CD4-positive, alpha-beta memory T cell (primary cell): ENCODE results near the gene ATXN7. TPM values are rescaled to one million over a fixed set of nuclear protein-coding genes. Genes with fewer than 3 reads are reported as not detected.

Experiments
- CTCF ChIA-PET: fragments of 350-600 bp; sonication (Branson Sonifier 250); formaldehyde crosslinking; loops from one replicate; lab custom pipeline; 2021; ENCODE audit warnings: inconsistent platforms; ENCODE audit not compliant: partially characterized antibody; lab: Charles Lee
- POLR2A ChIA-PET: fragments of 350-600 bp; sonication (Branson Sonifier 250); formaldehyde crosslinking; loops from one replicate; lab custom pipeline; 2021; ENCODE audit not compliant: partially characterized antibody; lab: Charles Lee
- DNase-seq, 5 donors: peaks; one replicate each; pipeline versions ENCODE4 v3.0.0 to v3.0.0-alpha.2; 2020 to 2022; ENCODE audit warnings: mixed read lengths in 1 of 5
- H3K27ac ChIP-seq: one replicate; pipeline ENCODE4 v1.7.0; 2013; ENCODE audit warnings: low read depth, low read length
- H3K27me3 ChIP-seq: 2 replicates; pipeline ENCODE4 v1.7.0; 2013; ENCODE audit warnings: mild to moderate bottlenecking, low read length, moderate library complexity; ENCODE audit not compliant: insufficient read depth
- H3K36me3 ChIP-seq: 2 replicates; pipeline ENCODE4 v1.7.0; 2013; ENCODE audit warnings: mild to moderate bottlenecking, low read length, moderate library complexity; ENCODE audit not compliant: insufficient read depth
- H3K4me1 ChIP-seq: 2 replicates; pipeline ENCODE4 v1.7.0; 2013; ENCODE audit warnings: mild to moderate bottlenecking, low read length, moderate library complexity; ENCODE audit not compliant: insufficient read depth
- H3K4me3 ChIP-seq, 2 donors: one replicate each; pipeline ENCODE4 v1.7.0; 2013; ENCODE audit warnings: low read length in 2 of 2, mild to moderate bottlenecking in 1 of 2
- H3K9me3 ChIP-seq, 2 donors: one replicate each; pipeline ENCODE4 v1.7.0; 2013; ENCODE audit warnings: low read length in 2 of 2, control low read depth in 1 of 2; ENCODE audit not compliant: control insufficient read depth in 1 of 2
- H3K27ac Mint-ChIP-seq, 7 donors: one replicate each; pipeline ENCODE4 v1.8.0; 2020 to 2021; ENCODE audit warnings: mixed read lengths in 7 of 7, mild to moderate bottlenecking in 6 of 7, inconsistent platforms in 3 of 7, moderate library complexity in 3 of 7
- H3K27me3 Mint-ChIP-seq, 2 donors: one replicate each; pipeline ENCODE4 v1.8.0; 2020 to 2021; ENCODE audit warnings: mixed read lengths in 2 of 2
- H3K36me3 Mint-ChIP-seq, 2 donors: one replicate each; pipeline ENCODE4 v1.8.0; 2020 to 2021; ENCODE audit warnings: mixed read lengths in 2 of 2, inconsistent platforms in 1 of 2, mild to moderate bottlenecking in 1 of 2
- H3K4me1 Mint-ChIP-seq, 4 donors: one replicate each; pipeline ENCODE4 v1.8.0; 2020 to 2021; ENCODE audit warnings: mixed read lengths in 4 of 4, mild to moderate bottlenecking in 1 of 4
- H3K4me3 Mint-ChIP-seq, 8 donors: one replicate each; pipeline ENCODE4 v1.8.0; 2020 to 2021; ENCODE audit warnings: mixed read lengths in 8 of 8, mild to moderate bottlenecking in 7 of 8, moderate library complexity in 6 of 8, inconsistent platforms in 3 of 8
- H3K9me3 Mint-ChIP-seq, 8 donors: one replicate each; pipeline ENCODE4 v1.8.0; 2020 to 2021; ENCODE audit warnings: mixed read lengths in 8 of 8, mild to moderate bottlenecking in 5 of 8, inconsistent platforms in 3 of 8, moderate library complexity in 1 of 8
- intact Hi-C: fragments of 100-400 bp; cut with micrococcal nuclease; formaldehyde crosslinking; loops from one replicate; pipeline ENCODE4 v1.15.1; 2023
- polyA plus RNA-seq, 2 donors: library from polyadenylated mRNA; unstranded; fragments of 300-500 nt; fragmentation: Illumina TruSeq; gene quantifications; one replicate each; pipeline ENCODE4 v1.2.3, GENCODE V29; 2021
- total RNA-seq, 2 experiments: library from RNA; stranded (reverse); gene quantifications; one replicate each; pipeline ENCODE4 v1.2.3, GENCODE V29; 2021

The ATXN7 gene
- total and polyA plus RNA-seq, 4 experiments from 2014 or later, result 13.4 to 160 (median 89.2) TPM

GRCh38 chr3:63986146-63986545 is 122.5 kb downstream of the ATXN7 start:
- ChIA-PET POLR2A (interaction anchor here (13.9 kb wide), 1 partner anchor 19 kb away, joined by 347 read pairs; no protein-coding TSS in a partner anchor), CTCF (interaction anchor here (29.4 kb wide), 1 partner anchor 23 kb away, joined by 875 read pairs; no protein-coding TSS in a partner anchor)
- DNase-seq, result no peak
- Histone ChIP-seq H3K4me3 (no peak overlapping the region), H3K27ac (no peak overlapping the region), H3K4me1 (peaks cover 41% of the 10 kb centered on the region), H3K36me3 (peaks cover 89% of the 10 kb centered on the region), H3K9me3 (no peaks in the 10 kb centered on the region), H3K27me3 (no peaks in the 10 kb centered on the region)
- H3K4me1 Mint-ChIP-seq, result peaks cover 35 to 64% (median 55%) of the 10 kb centered on the region in 4 donors
- peaks cover 0 to 2% (median 0%) of the 10 kb centered on the region in 8 donors for H3K9me3 Mint-ChIP-seq
- no peaks in the 10 kb centered on the region for H3K27me3 Mint-ChIP-seq
- H3K36me3 Mint-ChIP-seq, result peaks cover 73 to 94% of the 10 kb centered on the region in 2 donors
- intact Hi-C loops, result no loop called here
- H3K27ac Mint-ChIP-seq, result peak overlapping the region in 6 of 7 donors; percentile 31 to 83 (median 73)
- peak overlapping the region in 1 of 8 donors; percentile 7 for H3K4me3 Mint-ChIP-seq

- peaks cover 76 to 94% of the 10 kb centered on the region in 2 donors for H3K36me3 Mint-ChIP-seq
- POLR2A ChIA-PET, result interaction anchor here (13.9 kb wide), 1 partner anchor 20 kb away, joined by 347 read pairs; no protein-coding TSS in a partner anchor
Measured at GRCh38 chr3:63986831-63987230, 123.2 kb downstream of the ATXN7 start.

GRCh38 chr3:63988943-63989342 is 125.3 kb downstream of the ATXN7 start:
- DNase-seq, result no peak
- H3K36me3 ChIP-seq, result peaks cover 96% of the 10 kb centered on the region
- intact Hi-C loops, result no loop called here
- Mint-ChIP-seq H3K9me3 (no peaks in the 10 kb centered on the region), H3K4me3 (no peak overlapping the region), H3K4me1 (peaks cover 24 to 55% (median 47%) of the 10 kb centered on the region in 4 donors), H3K27me3 (no peaks in the 10 kb centered on the region), H3K36me3 (peaks cover 77 to 95% of the 10 kb centered on the region in 2 donors), H3K27ac (peak overlapping the region in 5 of 7 donors; percentile 44 to 74 (median 59))
- peaks cover 25% of the 10 kb centered on the region for H3K4me1 ChIP-seq
- no peaks in the 10 kb centered on the region for H3K9me3 ChIP-seq
- H3K27me3 ChIP-seq, result no peaks in the 10 kb centered on the region
- CTCF ChIA-PET, result interaction anchor here (1.0 to 29.4 kb wide), 3 partner anchors 12 to 35 kb away, joined by 3 to 875 read pairs (median 179); partner anchors contain the start of gene PSMD6
- POLR2A ChIA-PET, result interaction anchor here (0.7 kb wide), 1 partner anchor 8 kb away, joined by 3 read pairs; no protein-coding TSS in a partner anchor
- no peak overlapping the region for H3K27ac ChIP-seq
- H3K4me3 ChIP-seq, result no peak overlapping the region

More at GRCh38 chr3:63986831-63987230, 123.2 kb downstream of the ATXN7 start:
- Mint-ChIP-seq H3K9me3 (peaks cover 0 to 2% (median 0%) of the 10 kb centered on the region in 8 donors), H3K4me3 (no peak overlapping the region), H3K27me3 (no peaks in the 10 kb centered on the region), H3K4me1 (peaks cover 35 to 57% (median 50%) of the 10 kb centered on the region in 4 donors), H3K27ac (peak overlapping the region in 6 of 7 donors; percentile 15 to 82 (median 50))
- Histone ChIP-seq H3K36me3 (peaks cover 89% of the 10 kb centered on the region), H3K9me3 (no peaks in the 10 kb centered on the region), H3K4me3 (no peak overlapping the region), H3K4me1 (peaks cover 35% of the 10 kb centered on the region), H3K27ac (no peak overlapping the region), H3K27me3 (no peaks in the 10 kb centered on the region)
- intact Hi-C loops, result no loop called here
- DNase-seq, result no peak
- CTCF ChIA-PET, result interaction anchor here (29.4 kb wide), 1 partner anchor 24 kb away, joined by 875 read pairs; no protein-coding TSS in a partner anchor

GRCh38 chr3:63990204-63990603 is 126.5 kb downstream of the ATXN7 start:
- H3K4me1 ChIP-seq, result peaks cover 16% of the 10 kb centered on the region
- no peak overlapping the region for H3K4me3 ChIP-seq
- H3K27ac ChIP-seq, result no peak overlapping the region
- CTCF ChIA-PET, result interaction anchor here (1.2 to 29.4 kb wide), 5 partner anchors 10 to 33 kb away, joined by 4 to 875 read pairs (median 7); partner anchors contain the start of gene PSMD6
- Mint-ChIP-seq H3K27me3 (no peaks in the 10 kb centered on the region), H3K27ac (peak overlapping the region in 4 of 7 donors; percentile 54 to 89 (median 70)), H3K9me3 (no peaks in the 10 kb centered on the region), H3K36me3 (peaks cover 76 to 93% of the 10 kb centered on the region in 2 donors), H3K4me3 (no peak overlapping the region), H3K4me1 (peaks cover 23 to 53% (median 46%) of the 10 kb centered on the region in 4 donors)
- no peaks in the 10 kb centered on the region for H3K27me3 ChIP-seq
- H3K9me3 ChIP-seq, result no peaks in the 10 kb centered on the region
- DNase-seq, result no peak
- POLR2A ChIA-PET, result interaction anchor here (1.0 to 5.5 kb wide), 2 partner anchors 14 to 23 kb away, joined by 3 to 36 read pairs; no protein-coding TSS in a partner anchor
- H3K36me3 ChIP-seq, result peaks cover 92% of the 10 kb centered on the region
- intact Hi-C loops, result no loop called here

- POLR2A ChIA-PET, result interaction anchor here (1.0 to 5.5 kb wide), 2 partner anchors 14 to 23 kb away, joined by 3 to 36 read pairs; no protein-coding TSS in a partner anchor
Measured at GRCh38 chr3:63990733-63991132, 127.1 kb downstream of the ATXN7 start.

GRCh38 chr3:63991666-63992065 is 128.0 kb downstream of the ATXN7 start:
- CTCF ChIA-PET, result interaction anchor here (0.7 to 29.4 kb wide), 10 partner anchors 8 to 56 kb away, joined by 3 to 875 read pairs (median 6); partner anchors contain the start of gene PSMD6
- H3K27me3 Mint-ChIP-seq, result no peaks in the 10 kb centered on the region

More at GRCh38 chr3:63990733-63991132, 127.1 kb downstream of the ATXN7 start:
- H3K4me3 ChIP-seq, result no peak overlapping the region
- Mint-ChIP-seq H3K4me3 (no peak overlapping the region), H3K36me3 (peaks cover 76 to 93% of the 10 kb centered on the region in 2 donors), H3K27ac (peak overlapping the region; percentile 36 to 89 (median 73)), H3K4me1 (peaks cover 21 to 53% (median 45%) of the 10 kb centered on the region in 4 donors), H3K27me3 (no peaks in the 10 kb centered on the region), H3K9me3 (no peaks in the 10 kb centered on the region)
- peaks cover 14% of the 10 kb centered on the region for H3K4me1 ChIP-seq
- CTCF ChIA-PET, result interaction anchor here (1.2 to 29.4 kb wide), 5 partner anchors 9 to 33 kb away, joined by 4 to 875 read pairs (median 7); partner anchors contain the start of gene PSMD6
- intact Hi-C loops, result no loop called here
- H3K27me3 ChIP-seq, result no peaks in the 10 kb centered on the region
- no peaks in the 10 kb centered on the region for H3K9me3 ChIP-seq
- no peak overlapping the region for H3K27ac ChIP-seq
- peaks cover 92% of the 10 kb centered on the region for H3K36me3 ChIP-seq
- DNase-seq, result no peak

More at GRCh38 chr3:63991666-63992065, 128.0 kb downstream of the ATXN7 start:
- Mint-ChIP-seq H3K36me3 (peaks cover 81 to 93% of the 10 kb centered on the region in 2 donors), H3K9me3 (no peaks in the 10 kb centered on the region), H3K4me3 (no peak overlapping the region), H3K4me1 (peaks cover 23 to 56% (median 42%) of the 10 kb centered on the region in 4 donors), H3K27ac (peak overlapping the region in 4 of 7 donors; percentile 56 to 94 (median 78))
- no peak for DNase-seq
- H3K27me3 ChIP-seq, result no peaks in the 10 kb centered on the region
- peaks cover 95% of the 10 kb centered on the region for H3K36me3 ChIP-seq
- no peaks in the 10 kb centered on the region for H3K9me3 ChIP-seq
- H3K4me3 ChIP-seq, result no peak overlapping the region
- POLR2A ChIA-PET, result interaction anchor here (1.5 to 5.5 kb wide), 4 partner anchors 14 to 30 kb away, joined by 4 to 36 read pairs (median 15); no protein-coding TSS in a partner anchor
- intact Hi-C loops, result no loop called here
- H3K27ac ChIP-seq, result no peak overlapping the region
- peaks cover 7% of the 10 kb centered on the region for H3K4me1 ChIP-seq
